Measurements from ENCODE around the gene ABI3BP.

- TF ChIP-seq CTCF (IDR thresholded peaks at IDR 0.05; ENCODE audit: insufficient read depth, low read length, poor library complexity, severe bottlenecking), result no peak
- no peak for TF ChIP-seq EZH2phosphoT487 (conservative IDR thresholded peaks at IDR 0.05; ENCODE audit: low read length)
Observed at GRCh38 chr3:100811779-100812507, 181.3 kb downstream of the ABI3BP start.

All from SU-DHL-6 (cell line).